ENCODE measurements around the gene LGI2.
A peak's percentile ranks its signal among the peaks of the same experiment; 100 is the strongest.

Gene LGI2

GRCh38 chr4:24995346-24995919, 35.3 kb downstream of the LGI2 start:
- no peak for DNase-seq (ENCODE audit: low read depth, low spot score)

GRCh38 chr4:24993551-24994080, 37.1 kb downstream of the LGI2 start:
- DNase-seq (ENCODE audit: low read depth, low spot score): no peak

DNA sequence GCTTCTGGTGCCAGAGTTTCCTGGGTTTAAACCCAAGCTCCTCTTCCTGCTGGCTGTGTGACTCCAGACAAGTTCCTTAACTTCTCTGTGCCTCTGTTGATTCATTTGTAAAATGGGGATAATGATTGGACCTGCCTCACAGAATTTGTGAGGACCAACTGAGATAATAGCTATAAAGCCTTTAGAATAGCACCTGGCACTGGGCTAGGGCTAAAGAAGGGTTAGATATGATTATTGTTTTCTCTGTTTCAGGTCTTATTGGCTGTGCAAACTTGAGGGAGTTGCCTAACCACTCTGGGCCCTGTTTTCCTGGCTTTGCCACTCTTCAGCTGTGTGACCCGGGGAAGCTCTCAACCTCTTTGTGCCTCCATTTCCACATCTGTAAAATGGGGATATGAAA, 37.8 kb downstream of the LGI2 start:
- no peak for DNase-seq (ENCODE audit: low read depth, low spot score)

DNA sequence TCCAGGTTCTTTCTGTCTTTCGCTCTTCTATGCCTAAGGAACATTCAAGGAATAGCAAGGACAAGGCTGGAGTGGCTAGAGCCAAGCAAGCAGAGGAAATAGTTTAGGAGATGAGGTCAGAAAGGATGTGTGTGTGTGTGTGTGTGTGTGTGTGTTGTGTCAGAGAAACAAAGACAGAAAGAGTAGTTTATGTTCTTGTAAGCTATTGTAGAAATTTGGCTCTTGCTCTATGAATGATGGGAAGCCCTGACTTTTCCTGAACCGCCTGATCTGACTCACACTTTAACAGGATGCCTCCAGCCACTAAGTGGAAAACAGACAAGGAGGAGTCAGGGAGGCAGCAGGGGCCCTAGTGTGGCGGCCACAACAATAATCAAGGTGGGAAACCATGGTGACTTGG, 39.7 kb downstream of the LGI2 start:
- no peak for DNase-seq (ENCODE audit: low read depth, low spot score)

DNA sequence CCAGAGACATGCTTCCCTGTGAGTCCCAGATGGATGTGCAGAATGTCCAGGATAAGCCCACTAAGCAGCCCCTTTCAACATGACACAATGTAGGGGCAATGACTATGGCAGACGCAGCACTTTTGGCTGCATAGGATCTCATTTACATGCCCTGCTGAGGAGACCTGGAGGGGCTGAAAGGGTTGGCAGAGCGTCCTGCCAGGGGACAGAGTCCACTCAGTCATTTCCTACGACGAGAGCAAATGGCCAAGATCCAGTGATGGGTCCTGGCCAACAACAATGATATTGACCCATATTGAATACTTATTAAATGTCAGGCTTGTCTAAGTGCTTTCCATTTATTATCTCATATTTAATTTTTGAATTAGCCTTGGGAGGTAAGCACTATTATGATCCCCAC, 41.4 kb downstream of the LGI2 start:
- no peak for DNase-seq (ENCODE audit: low read depth, low spot score)

DNA sequence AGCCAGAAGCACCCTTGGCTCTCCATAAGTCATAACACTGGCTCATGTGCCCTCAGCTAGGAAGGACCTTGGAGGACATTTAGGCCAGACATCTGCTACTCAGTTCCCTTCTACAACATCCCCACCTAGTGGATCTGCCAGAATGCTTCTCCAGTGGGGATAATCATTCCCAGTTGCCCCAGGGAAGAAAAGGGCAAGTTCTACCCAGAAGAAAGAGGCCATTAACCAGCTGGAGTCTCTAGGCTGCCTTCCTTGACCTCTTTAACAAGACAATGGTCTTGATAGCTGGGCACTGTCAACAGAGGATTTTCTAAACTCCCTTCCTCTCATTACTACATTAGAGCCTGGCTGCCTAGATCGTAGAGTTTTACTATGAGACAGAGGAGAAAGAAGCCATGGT, 42.0 kb downstream of the LGI2 start:
- DNase-seq (ENCODE audit: low read depth, low spot score): no peak

GRCh38 chr4:24984602-24985532, 45.9 kb downstream of the LGI2 start:
- DNase-seq (ENCODE audit: low read depth, low spot score): no peak

GRCh38 chr4:24980740-24981139, 50.0 kb downstream of the LGI2 start:
- DNase-seq (ENCODE audit: low read depth, low spot score): no peak

DNA sequence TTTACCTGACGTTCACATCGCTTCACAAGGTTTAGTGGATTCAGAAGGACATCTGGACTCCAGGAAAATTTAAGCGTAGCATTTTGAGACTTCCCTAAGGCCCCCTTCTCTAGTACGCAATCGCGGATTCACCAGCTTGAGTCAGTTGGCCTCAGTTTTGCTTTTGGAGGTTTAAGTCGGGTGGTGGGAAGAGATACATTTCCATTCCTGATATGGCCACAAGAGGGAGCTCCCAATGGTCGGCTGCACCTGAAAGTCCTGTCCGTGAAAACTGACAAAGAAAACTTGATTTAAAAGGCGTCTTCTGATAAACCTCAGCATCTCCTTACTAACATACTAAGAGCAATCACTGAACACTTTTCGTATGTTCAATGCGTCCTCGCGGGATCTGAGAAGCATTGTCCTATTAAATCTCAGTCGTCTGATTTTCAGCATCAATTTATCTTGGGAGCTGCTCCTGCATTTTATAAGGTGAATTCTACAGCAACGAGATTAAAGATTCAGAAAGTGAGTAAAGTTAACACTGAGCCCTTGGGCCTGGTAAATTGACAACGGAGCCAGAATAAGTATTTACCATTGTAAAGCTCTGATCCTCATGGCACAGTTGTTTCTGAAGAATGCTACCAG, 50.6 kb downstream of the LGI2 start:
- DNase-seq (ENCODE audit: low read depth, low spot score): peak; percentile 17

DNA sequence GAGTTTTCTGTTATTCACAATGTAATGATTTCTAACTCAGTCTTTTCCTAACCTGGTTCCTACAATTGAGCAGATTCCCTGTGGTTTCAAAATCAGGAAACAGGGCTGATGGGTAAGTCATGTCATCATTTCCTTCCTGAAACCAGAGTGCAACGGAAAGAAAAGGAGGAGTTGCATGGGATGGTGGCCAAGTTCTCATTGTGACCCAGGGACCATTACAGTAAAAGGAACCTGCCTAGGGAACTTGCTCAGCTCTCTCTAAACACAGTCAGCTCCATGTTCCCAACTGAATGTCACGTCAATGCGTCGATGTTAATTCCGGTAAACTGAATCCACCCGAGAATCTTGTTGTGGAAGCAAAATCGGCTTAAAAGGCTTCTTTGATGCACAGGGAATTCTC, 51.2 kb downstream of the LGI2 start:
- no peak for DNase-seq (ENCODE audit: low read depth, low spot score)

- DNase-seq (ENCODE audit: low read depth, low spot score): no peak
Measured at GRCh38 chr4:24978291-24979075, 52.3 kb downstream of the LGI2 start.

DNA sequence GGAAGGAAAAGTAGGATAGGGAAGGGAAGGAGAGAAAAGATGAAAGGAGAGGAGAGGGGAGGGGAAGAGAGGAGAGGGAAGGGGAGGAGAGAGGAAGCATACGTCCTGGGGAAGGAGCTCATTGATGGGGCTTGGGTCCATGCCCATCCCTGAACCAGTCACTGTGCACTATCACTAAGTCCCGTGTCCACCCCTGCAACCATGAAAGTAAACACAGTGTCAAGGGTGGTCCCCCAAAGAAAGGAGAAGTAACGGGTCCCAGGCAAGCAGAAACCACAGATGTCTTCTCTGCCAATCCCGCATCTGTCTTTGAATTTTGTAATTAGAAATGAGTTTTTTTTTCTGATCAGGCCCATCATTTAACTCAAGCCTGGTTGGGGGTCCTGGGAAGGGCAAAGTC, 55.2 kb downstream of the LGI2 start:
- no peak for DNase-seq (ENCODE audit: low read depth, low spot score)

DNA sequence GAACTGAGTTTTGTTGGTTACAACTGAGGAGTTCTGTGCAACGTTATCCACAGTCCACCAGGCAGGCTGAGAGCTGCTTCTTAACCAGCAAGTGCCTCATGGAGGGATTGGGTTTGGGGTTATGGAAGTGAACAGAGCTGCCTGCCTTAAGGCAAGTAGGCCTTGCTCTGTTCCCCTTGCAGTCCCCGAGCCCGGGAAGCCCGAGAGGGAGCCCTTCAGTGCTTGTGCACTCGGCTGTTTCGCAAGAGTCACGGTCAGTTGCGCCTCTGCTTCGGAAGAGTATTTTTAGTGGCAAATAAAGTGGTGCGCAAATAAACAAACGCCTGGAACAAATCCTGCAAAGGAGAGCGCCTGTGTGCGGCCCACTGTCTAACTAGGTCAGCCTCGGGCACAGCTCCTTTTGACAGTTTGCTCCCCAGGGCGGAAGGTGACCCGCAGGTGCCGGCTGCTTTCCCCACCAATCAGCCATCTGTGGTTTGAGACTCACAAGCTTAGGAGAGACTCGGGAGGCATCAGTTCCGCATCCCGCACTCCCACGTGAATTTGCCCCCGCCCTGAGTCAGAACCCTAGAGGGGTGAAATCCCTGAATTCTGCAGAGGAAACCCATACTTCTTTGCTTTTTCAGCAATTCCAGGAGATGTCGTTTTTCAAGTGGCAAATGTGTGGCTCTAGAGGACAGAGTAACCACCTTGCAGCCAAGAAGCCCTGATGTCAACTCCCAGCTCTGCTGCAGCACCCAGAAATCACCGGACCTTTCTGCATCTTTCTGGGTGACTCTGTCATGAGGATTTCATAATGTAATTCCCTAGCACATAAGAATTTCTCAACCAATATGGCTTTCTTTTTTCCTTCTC, 56.8 kb downstream of the LGI2 start:
- DNase-seq (ENCODE audit: low read depth, low spot score): no peak

DNA sequence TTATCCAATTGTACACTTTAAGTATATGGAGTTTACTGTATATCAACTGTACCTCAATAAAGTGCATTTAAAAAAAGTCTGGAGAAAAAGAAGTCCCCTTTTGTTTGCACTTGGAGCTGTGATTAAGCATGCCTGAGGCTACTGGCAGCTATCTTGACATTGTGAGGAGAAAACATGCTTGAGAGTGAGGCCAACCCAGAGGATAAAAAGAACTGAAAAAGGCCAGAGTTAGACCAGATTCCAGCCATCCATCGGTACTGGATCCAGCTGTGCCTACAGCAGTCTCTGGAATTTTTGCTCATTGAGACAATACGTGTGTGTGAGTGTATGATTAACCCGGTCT, 57.4 kb downstream of the LGI2 start:
- no peak for DNase-seq (ENCODE audit: low read depth, low spot score)

DNA sequence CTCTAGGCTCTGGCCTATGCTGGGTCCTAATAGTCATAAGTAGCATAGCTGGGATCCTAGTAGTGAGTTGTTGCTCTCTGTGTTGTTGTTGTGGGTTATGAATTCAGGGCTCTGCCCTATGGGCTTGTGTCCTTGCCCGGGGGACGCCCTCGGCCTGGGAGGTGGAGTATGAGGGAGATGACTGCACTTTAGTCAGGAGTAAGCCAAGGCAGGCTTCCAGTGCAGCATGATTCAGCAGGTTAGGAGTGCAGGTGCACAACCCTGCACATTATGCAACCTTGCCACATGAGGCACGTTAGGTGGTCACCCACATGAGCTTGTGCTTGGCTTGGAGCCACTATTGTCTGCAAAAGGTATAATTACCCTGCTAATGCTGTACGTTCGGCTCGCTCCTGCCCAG, 59.6 kb downstream of the LGI2 start:
- no peak for DNase-seq (ENCODE audit: low read depth, low spot score)

- no peak for DNase-seq (ENCODE audit: low read depth, low spot score)
Measured at GRCh38 chr4:24970635-24971034, 60.1 kb downstream of the LGI2 start.

GRCh38 chr4:24970191-24970590, 60.6 kb downstream of the LGI2 start:
- DNase-seq (ENCODE audit: low read depth, low spot score): no peak

DNA sequence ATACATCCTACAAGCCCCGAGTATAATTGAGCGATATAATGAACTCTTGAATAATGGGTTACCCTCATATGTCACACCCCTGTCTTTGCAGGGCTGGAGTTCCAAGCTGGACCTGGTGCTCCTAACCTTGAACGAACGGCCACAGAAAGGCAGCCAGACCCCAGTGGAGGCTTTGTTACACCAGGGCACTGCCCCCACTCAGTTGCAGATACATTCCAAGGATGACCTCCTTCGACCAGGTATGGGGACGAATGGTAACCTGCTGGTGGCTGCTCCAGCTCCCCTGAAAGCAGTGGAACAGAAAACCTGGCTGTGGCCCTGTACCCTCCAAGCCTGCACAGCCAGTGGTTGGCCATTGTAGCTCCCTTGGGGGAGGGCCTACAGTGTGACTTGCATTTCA, 61.3 kb downstream of the LGI2 start:
- DNase-seq (ENCODE audit: low read depth, low spot score): no peak

DNA sequence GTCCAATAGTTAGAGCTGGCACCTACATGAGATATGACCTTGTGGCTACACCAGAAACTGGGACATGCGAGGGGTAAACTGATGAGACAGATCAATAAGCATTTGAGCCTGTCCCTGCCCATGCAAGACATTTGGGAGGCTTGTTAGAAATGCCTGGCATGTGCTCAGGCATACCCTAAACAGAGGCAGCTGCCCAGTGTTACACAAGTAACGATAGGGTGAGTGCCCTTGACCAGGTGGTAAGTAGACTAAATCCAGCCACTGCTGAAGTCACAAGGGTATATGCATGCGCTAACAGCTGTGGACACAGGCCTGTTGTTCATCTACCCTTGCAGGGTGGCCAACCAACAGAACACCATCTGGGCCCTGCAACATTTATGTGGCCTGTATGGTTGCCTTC, 61.8 kb downstream of the LGI2 start:
- DNase-seq (ENCODE audit: low read depth, low spot score): no peak

GRCh38 chr4:24968278-24968677, 62.5 kb downstream of the LGI2 start:
- no peak for DNase-seq (ENCODE audit: low read depth, low spot score)

- DNase-seq (ENCODE audit: low read depth, low spot score): no peak
Measured at GRCh38 chr4:24967346-24967745, 63.4 kb downstream of the LGI2 start.

Data from activated naive CD8-positive, alpha-beta T cell treated with anti-CD3 and anti-CD28 coated beads, Interleukin-2, amount 50 U/mL, for 16 hours (primary cell).